Caco-2 (cell line): ENCODE measurements around the gene PTTG1IP. TPM values are rescaled to one million over a fixed set of nuclear protein-coding genes. Genes with fewer than 3 reads are reported as not detected.

ENCODE experiments used
- BruUV-seq: library from RNA; stranded (reverse); fragments of 400-500 nt; replicated peaks from 2 replicates; lab custom pipeline; 2021; lab: Mats Ljungman, UMichigan
- CTCF ChIA-PET: fragments of 300-600 bp; sonication (Branson Sonifier 250); formaldehyde crosslinking; loops from one replicate; lab custom pipeline; 2022; ENCODE audit warnings: antibody characterized with exemption; lab: Charles Lee
- POLR2A ChIA-PET: fragments of 300-600 bp; sonication (Branson Sonifier 250); formaldehyde crosslinking; loops from one replicate; lab custom pipeline; 2022; ENCODE audit warnings: antibody characterized with exemption; lab: Charles Lee
- DNase-seq, 2 experiments: peaks; one replicate each; pipeline versions ENCODE4 v3.0.0 to v3.0.0-alpha.2; 2020 to 2022
- H3K27me3 ChIP-seq: replicated peaks from 2 replicates; pipeline ENCODE4 v1.6.0; 2011; ENCODE audit warnings: low read length; ENCODE audit not compliant: control insufficient read depth, insufficient read depth
- H3K36me3 ChIP-seq: 2 replicates; pipeline ENCODE4 v1.5.1; 2011; ENCODE audit warnings: low read length; ENCODE audit not compliant: control insufficient read depth, insufficient read depth
- H3K4me1 ChIP-seq: fragments of 250-450 bp; sonication (Bioruptor Pico); 2 replicates; pipeline ENCODE4 v1.5.1; 2020; ENCODE audit warnings: mild to moderate bottlenecking
- H3K4me3 ChIP-seq: 2 replicates; pipeline ENCODE4 v1.5.1; 2011; ENCODE audit warnings: low read depth, mild to moderate bottlenecking, control low read depth, low read length
- H3K9me3 ChIP-seq: fragments of 250-450 bp; sonication (Bioruptor Pico); 2 replicates; pipeline ENCODE4 v1.5.1; 2020; ENCODE audit warnings: mild to moderate bottlenecking, moderate library complexity
- H3K27ac Mint-ChIP-seq: one replicate; pipeline ENCODE4 v1.8.0; 2022; ENCODE audit warnings: mixed read lengths; ENCODE audit not compliant: unreplicated experiment
- H3K27me3 Mint-ChIP-seq: one replicate; pipeline ENCODE4 v1.8.0; 2022; ENCODE audit warnings: mixed read lengths; ENCODE audit not compliant: insufficient read depth, unreplicated experiment
- H3K36me3 Mint-ChIP-seq: one replicate; pipeline ENCODE4 v1.8.0; 2022; ENCODE audit warnings: mild to moderate bottlenecking, mixed read lengths; ENCODE audit not compliant: insufficient read depth, unreplicated experiment
- H3K4me1 Mint-ChIP-seq: one replicate; pipeline ENCODE4 v1.8.0; 2022; ENCODE audit warnings: low read depth, mixed read lengths; ENCODE audit not compliant: unreplicated experiment
- H3K4me3 Mint-ChIP-seq: one replicate; pipeline ENCODE4 v1.8.0; 2022; ENCODE audit warnings: mild to moderate bottlenecking, moderate library complexity, mixed read lengths; ENCODE audit not compliant: unreplicated experiment
- H3K9me3 Mint-ChIP-seq: one replicate; pipeline ENCODE4 v1.8.0; 2022; ENCODE audit warnings: mixed read lengths; ENCODE audit not compliant: unreplicated experiment
- intact Hi-C: fragments of 100-400 bp; cut with micrococcal nuclease; formaldehyde crosslinking; loops from one replicate; pipeline ENCODE4 v1.10.0; 2022; ENCODE audit not compliant: unreplicated experiment
- total RNA-seq: library from RNA; stranded (reverse); gene quantifications from 2 replicates; pipeline ENCODE4 v1.2.3, GENCODE V29; 2022
- TF ChIP-seq, protein P1 (sequence below), 2 experiments: fragments of 200-600 bp in 1 of 2; IDR thresholded peaks; 1 replicate in 1 of 2; 2 replicates in 1 of 2; pipeline versions ENCODE4 v1.5.1 to v1.8.0; 2011 to 2022; ENCODE audit warnings: antibody characterized with exemption in 1 of 2, control low read depth in 1 of 2, inconsistent platforms in 1 of 2, low read depth in 1 of 2, low read length in 1 of 2, mild to moderate bottlenecking in 1 of 2, moderate library complexity in 1 of 2; ENCODE audit not compliant: insufficient read depth in 1 of 2, severe bottlenecking in 1 of 2, unreplicated experiment in 1 of 2

PTTG1IP gene
- total RNA-seq, 1 experiment from 2014 or later, result 296 TPM

DNA sequence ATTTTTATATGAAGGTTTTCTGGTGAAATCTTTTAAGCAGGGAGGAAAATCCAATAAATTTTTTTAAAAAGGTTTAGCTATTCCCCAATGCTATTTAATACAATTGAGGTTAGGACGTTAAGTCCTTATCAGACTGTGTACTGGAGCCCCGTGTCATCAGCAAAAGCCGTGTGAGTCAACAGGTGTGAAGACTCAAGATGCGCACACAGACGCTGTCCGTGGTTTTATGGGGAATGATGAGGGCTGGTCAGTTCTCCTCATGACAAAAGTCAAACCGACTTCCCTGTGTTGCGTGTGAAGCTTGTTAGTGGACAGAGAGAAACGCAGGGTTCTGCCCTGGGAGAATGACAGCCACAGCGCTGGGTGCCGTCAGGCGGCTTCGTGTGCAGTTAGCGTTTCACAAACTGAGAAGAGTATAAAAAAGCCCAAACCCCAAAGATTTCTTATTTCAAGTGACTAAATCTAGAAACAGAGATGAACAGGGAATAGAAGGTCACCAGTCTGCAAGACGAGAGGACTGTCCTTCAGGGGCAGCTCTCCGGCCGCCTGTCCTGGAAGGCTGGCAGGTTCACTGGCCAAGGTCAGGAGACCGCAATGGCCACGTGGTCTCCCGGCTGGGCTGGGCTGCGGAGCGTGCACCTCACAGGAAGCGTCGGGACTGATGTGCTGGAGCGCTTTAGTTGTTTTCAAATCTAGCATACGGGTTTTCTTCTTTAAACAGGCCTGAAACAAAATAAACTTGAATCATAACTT is 22.4 kb downstream of the PTTG1IP start:
- POLR2A ChIA-PET, result no interaction called here
- Histone ChIP-seq H3K36me3 (no peaks in the 10 kb centered on the region; the same call in 1 of the 2 replicates), H3K4me1 (peaks cover 26% of the 10 kb centered on the region), H3K4me3 (no peak overlapping the region), H3K9me3 (no peaks in the 10 kb centered on the region), H3K27me3 (no peaks in the 10 kb centered on the region)
- CTCF ChIA-PET, result no interaction called here
- Mint-ChIP-seq H3K9me3 (no peaks in the 10 kb centered on the region), H3K36me3 (peaks cover 94% of the 10 kb centered on the region), H3K27ac (no peak overlapping the region), H3K4me1 (no peaks in the 10 kb centered on the region), H3K27me3 (no peaks in the 10 kb centered on the region), H3K4me3 (no peak overlapping the region)
- TF ChIP-seq, protein P1, sequence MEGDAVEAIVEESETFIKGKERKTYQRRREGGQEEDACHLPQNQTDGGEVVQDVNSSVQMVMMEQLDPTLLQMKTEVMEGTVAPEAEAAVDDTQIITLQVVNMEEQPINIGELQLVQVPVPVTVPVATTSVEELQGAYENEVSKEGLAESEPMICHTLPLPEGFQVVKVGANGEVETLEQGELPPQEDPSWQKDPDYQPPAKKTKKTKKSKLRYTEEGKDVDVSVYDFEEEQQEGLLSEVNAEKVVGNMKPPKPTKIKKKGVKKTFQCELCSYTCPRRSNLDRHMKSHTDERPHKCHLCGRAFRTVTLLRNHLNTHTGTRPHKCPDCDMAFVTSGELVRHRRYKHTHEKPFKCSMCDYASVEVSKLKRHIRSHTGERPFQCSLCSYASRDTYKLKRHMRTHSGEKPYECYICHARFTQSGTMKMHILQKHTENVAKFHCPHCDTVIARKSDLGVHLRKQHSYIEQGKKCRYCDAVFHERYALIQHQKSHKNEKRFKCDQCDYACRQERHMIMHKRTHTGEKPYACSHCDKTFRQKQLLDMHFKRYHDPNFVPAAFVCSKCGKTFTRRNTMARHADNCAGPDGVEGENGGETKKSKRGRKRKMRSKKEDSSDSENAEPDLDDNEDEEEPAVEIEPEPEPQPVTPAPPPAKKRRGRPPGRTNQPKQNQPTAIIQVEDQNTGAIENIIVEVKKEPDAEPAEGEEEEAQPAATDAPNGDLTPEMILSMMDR (IDR thresholded peaks at IDR 0.05; ENCODE audit: insufficient read depth in 1 of 2, low read depth in 1 of 2, low read length in 1 of 2, severe bottlenecking in 1 of 2, unreplicated experiment in 1 of 2), result no peak
- no TSS peak for BruUV-seq
- intact Hi-C loops, result no loop called here
- peak in 1 of 2 experiments; percentile 14 for DNase-seq

DNA sequence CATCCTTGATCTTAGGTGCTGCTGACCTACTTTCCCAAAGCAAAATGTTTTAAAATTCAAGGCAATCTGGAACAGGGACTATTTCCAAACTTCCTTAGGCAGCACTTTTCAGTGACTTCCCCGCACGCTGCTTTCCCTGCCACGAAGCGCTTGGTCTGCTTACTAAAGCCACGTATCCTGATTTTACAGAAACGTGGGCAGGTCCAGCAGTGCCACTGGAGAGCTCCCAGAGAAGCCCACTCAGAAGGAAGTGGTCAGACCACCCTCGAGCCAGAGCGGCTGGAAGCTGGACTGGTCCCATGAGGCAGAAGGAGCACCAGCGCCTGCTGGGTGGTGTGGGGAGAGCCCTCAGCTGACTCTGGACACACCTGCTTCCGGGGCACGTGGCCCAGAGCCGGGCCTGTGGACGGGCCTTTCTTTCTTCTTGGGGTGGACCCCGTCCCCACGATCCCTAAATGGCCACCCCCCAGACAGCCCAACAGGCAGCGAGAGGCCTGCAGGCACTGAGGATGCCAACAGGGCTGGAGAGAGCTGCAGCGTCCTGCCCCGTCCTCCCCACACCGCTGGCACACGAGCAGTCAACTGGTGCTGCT is 23.2 kb downstream of the PTTG1IP start:
- Mint-ChIP-seq H3K27ac (no peak overlapping the region), H3K36me3 (peaks cover 94% of the 10 kb centered on the region), H3K4me1 (no peaks in the 10 kb centered on the region), H3K27me3 (no peaks in the 10 kb centered on the region), H3K4me3 (no peak overlapping the region), H3K9me3 (no peaks in the 10 kb centered on the region)
- TF ChIP-seq, protein P1 (IDR thresholded peaks at IDR 0.05; ENCODE audit: insufficient read depth in 1 of 2, low read depth in 1 of 2, low read length in 1 of 2, severe bottlenecking in 1 of 2, unreplicated experiment in 1 of 2), result no peak
- Histone ChIP-seq H3K9me3 (no peaks in the 10 kb centered on the region), H3K36me3 (no peaks in the 10 kb centered on the region; the same call in 1 of the 2 replicates), H3K4me3 (no peak overlapping the region), H3K4me1 (peaks cover 33% of the 10 kb centered on the region), H3K27me3 (no peaks in the 10 kb centered on the region)
- intact Hi-C loops, result no loop called here
- ChIA-PET CTCF (no interaction called here), POLR2A (no interaction called here)
- DNase-seq, result peak in 1 of 2 experiments; percentile 33
- no TSS peak for BruUV-seq

DNA sequence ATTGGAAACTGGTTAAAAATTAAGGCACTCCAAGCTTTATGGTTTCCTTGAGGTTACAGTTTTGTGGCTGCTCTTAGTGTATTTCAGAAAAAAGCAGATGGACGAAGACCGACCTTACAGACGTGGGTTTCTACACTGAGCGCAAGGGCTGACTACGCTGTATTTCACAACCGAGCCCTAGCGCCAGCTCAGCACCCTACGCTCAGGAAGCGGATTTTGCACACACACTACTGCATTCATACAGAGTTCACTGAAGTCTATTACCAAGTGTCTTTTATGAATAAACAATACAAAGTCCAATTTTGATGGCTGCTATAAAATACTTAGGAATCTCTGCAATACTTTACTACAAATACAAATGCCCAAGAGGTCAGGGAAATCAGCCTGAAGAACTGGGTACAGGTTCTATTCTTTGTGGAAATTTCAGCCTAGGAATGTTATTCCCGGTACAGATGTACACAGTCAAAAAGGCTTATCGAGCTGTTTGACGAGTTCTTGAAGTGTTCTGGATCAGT is 23.8 kb downstream of the PTTG1IP start:
- DNase-seq, result peak; percentile 55 to 79
- H3K27me3 ChIP-seq, result no peaks in the 10 kb centered on the region
- peaks cover 92% of the 10 kb centered on the region for H3K36me3 Mint-ChIP-seq
- TSS peak; percentile 59 for BruUV-seq
- H3K9me3 Mint-ChIP-seq, result no peaks in the 10 kb centered on the region
- H3K4me3 Mint-ChIP-seq, result no peak overlapping the region
- intact Hi-C loops, result loop anchor here (1.0 kb wide), 1 partner anchor 21 kb away; no protein-coding TSS in a partner anchor
- no peak overlapping the region for H3K4me3 ChIP-seq
- TF ChIP-seq, protein P1 (IDR thresholded peaks at IDR 0.05; ENCODE audit: insufficient read depth in 1 of 2, low read depth in 1 of 2, low read length in 1 of 2, severe bottlenecking in 1 of 2, unreplicated experiment in 1 of 2), result no peak
- CTCF ChIA-PET, result no interaction called here
- H3K4me1 Mint-ChIP-seq, result peaks cover 1% of the 10 kb centered on the region
- H3K9me3 ChIP-seq, result no peaks in the 10 kb centered on the region
- no peaks in the 10 kb centered on the region for H3K27me3 Mint-ChIP-seq
- H3K27ac Mint-ChIP-seq, result no peak overlapping the region
- no peaks in the 10 kb centered on the region; the same call in 1 of the 2 replicates for H3K36me3 ChIP-seq
- POLR2A ChIA-PET, result no interaction called here
- H3K4me1 ChIP-seq, result peaks cover 37% of the 10 kb centered on the region
